A673 (cell line): ENCODE results near the gene AGBL4.

Experiments
- CTCF ChIP-seq: fragments of 300-800, 200-600 bp; sonication (generic); conservative IDR thresholded peaks from 2 replicates; pipeline ENCODE4 v1.5.1; 2017; ENCODE audit warnings: low read depth, mild to moderate bottlenecking, antibody characterized with exemption, low read length, moderate library complexity, mixed read lengths
- EZH2 ChIP-seq: fragments of 200-600 bp; sonication (generic); IDR thresholded peaks from 2 replicates; pipeline ENCODE4 v1.6.1; 2017; ENCODE audit warnings: borderline replicate concordance, low read depth, mild to moderate bottlenecking, mixed read lengths, antibody characterized with exemption, low read length; ENCODE audit not compliant: poor library complexity, severe bottlenecking

GRCh38 chr1:49226758-49227157 is 797.0 kb downstream of the AGBL4 start:
- TF ChIP-seq CTCF: no peak
- no peak for TF ChIP-seq EZH2
